IPS-NIHi11 (cell line): ENCODE results near the gene SLC43A2.
"Not testable (repeated sequence)": the region's sequence is repeated elsewhere in the genome, so short reads cannot be mapped to it uniquely, and the experiment has no call there.

Experiments used
- DNase-seq: peaks from one replicate; pipeline ENCODE4 v3.0.0; 2012; ENCODE audit warnings: mixed read lengths, low spot score

Gene SLC43A2

DNA sequence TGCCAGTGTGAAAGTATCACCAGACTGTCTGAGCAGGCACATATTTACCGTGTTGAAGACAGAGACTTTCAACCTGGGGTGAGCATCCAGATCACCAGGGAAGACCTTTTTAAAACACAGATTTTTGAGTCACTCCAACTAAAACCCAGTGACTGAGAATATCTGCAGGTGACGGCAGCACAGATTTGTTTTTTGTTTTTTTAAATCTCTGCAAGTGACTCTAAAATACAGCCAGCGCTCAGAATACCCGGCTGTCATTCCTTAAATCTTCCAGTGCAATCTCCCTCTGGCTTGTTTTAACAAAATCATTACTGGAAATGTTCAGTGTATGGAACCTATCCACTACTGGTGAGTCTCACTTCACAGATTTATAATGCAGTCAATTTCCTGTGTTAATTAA, 92.9 kb downstream of the SLC43A2 start:
- DNase-seq = no peak

DNA sequence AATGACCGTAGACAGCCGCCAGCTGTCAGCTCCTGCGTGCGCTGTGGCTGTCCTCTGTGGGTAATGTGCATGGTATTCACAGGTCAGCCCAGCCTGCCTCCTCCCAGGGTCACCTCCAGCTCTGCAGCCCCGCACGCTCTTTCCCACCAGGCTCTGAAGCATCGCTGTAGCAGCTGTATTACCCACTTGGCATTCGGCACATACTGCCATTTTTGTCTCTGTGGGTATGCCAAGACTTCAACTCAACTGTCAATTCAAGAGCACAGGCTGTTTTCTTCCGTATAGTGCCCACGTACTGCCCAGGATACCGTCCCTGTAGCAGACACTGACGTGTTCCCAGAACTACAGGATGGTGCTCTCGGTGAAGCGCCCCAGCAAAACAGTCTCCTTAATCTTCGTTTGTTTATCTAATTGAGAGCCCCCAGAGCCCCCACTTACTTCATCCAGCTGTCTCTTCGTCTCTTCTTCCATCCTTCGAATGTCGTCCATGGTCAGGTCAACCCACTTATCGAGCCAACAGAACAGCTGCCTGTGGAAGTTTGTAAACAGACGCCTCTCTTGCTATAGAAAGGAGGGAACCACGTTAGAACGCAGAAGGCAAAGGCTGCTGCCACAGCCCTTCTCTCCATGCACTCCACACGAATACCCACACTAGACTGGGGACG, 94.8 kb downstream of the SLC43A2 start:
- no peak for DNase-seq

DNA sequence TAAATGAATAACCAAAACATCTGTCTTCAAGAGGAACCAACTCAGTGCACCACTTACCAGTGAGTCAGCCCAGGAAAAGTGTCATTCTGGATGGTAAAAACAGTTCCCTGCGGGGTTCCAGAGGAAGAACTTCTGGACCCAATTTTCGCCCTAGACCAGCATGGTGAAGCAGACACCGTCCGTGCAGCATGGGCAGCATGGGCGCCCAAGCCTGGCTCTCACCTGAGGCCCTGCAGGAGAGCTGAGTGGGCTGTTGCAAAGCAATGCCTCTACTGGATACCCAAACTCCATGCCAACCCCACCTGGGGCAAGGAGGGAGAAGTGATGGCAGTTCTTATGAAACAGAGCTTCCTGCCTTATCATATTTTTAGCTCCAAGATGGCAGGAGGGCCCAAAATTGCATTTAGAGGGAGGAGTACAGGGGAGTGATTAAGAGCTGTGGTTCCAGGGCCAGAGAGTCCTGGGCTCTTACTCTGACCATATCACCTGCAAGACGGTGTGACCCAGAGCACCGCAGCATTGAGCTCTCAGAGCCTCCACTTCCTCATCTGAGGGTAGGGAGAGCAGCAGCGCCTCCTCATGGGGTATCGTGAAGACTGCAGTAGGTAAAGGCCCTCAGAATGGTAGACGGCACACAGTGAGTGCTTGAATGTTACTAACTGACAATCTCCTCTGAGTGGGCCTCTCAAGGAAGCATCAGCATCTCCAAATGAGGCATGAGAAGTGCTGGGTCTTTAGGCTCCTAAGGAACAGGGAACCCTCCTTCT, 95.6 kb downstream of the SLC43A2 start:
- peak; percentile 67 for DNase-seq

DNA sequence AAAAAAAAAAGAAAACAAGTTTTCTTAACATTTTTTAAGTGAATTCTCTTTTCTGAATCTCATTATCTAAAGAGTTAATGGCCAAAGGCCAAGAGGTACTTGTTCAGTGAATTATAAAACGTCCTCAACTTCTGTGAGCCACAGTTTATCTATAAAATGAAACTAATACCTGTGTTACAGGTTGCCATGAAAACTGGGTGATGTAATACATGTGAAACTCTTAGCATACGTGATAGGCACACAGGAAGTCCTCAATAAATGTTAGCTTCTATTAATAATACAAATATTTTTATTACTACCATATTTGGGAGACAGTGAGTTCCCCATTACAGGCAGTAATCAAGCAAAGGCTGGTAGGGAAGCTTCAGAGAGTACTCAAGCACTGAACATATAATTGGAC, 98.8 kb downstream of the SLC43A2 start:
- DNase-seq = no peak

DNA sequence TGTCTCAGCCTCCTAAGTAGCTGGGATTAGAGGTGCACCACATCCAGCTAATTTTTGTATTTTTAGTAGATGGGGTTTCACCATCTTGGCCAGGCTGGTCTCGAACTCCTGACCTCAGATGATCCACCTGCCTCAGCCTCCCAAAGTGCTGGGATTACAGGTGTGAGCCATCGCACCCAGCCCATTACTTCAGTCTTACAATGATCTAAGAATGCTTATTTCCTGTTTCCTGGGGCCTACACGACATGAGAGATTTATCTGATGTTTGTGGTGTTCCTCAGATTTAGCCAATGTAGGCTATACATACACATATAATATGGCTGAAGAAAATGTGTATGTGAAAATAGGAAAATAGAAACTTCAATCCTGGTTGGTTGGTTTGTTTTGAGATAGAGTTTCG, 101.8 kb downstream of the SLC43A2 start:
- DNase-seq = not testable (repeated sequence)

DNA sequence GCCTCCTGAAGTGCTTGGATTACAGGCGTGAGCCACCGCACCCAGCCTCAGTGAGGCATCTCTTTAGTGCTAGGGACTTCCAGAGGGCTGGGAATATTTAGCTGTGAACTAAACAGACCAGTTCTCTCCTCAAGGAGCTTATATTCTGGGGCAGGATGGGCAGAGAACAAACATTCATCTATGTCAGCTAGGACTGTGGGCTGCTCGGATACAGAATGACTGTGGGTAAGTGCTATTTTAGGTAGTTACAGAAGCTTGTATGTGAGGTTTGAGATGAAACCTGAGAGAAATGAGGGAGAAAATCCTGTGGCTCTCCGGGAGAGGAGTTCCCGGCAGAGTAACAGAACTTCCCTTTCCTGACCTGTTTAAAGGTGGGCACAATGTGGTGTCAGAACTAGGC, 106.0 kb downstream of the SLC43A2 start:
- DNase-seq = no peak

DNA sequence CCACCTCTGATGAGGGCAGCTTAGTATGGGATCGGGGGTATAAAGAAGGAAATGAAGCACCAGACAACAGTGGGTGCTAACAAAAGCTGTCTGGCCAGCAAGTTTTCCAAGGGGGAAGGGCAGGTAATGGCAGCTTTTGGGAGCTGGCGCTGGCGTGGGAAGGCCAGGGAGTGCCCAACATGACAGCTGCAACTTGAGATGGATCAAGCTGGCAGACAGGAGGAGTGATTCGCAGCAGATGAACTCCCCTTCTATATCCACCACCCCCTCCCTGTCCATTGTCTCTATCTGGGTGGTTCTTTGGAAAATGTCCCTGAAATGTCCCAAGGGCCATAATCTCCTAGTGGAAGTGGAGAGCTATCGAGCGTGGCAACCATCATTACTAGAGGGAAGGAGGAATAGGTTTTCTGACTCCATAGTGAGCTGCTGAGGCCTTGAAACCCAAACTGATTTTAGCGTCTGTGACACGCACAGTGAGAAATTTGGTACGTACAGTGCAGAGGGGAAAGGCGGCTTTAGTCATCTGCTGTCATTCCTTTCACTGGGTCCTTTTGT, 107.5 kb downstream of the SLC43A2 start:
- DNase-seq = no peak

DNA sequence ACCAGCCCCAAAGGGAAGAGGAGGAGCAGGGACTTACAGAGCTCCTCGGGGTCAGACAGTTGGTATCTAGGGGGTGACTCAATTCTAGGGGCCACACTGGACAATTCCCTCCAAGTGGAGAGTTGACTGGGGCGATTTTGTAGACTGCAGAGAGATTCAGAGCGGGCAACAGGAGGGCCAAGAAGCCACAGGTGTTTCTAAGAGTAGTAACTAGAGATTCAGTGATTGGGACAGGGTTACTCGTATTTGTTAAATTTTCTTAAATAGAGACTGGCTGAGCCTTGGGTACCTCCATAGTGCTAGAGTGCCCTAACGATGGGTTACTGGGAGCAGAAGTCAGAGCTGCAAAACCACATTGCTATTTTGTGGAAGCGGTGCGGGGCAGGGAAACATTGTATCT, 109.0 kb downstream of the SLC43A2 start:
- no peak for DNase-seq
